A673 (cell line): Measurements from ENCODE around the gene TEX13B. TPM values are rescaled to one million over a fixed set of nuclear protein-coding genes. Genes with fewer than 3 reads are reported as not detected.
A peak's percentile ranks its signal among the peaks of the same experiment; 100 is the strongest.

Experiments
- BruUV-seq: library from RNA; stranded (reverse); fragments of 400-500 nt; replicated peaks from 2 replicates; lab custom pipeline; 2021; lab: Mats Ljungman, UMichigan
- CTCF ChIA-PET: fragments of 300-600 bp; sonication (Branson Sonifier 250); formaldehyde crosslinking; loops from one replicate; lab custom pipeline; 2022; ENCODE audit warnings: antibody characterized with exemption; lab: Charles Lee
- POLR2A ChIA-PET: fragments of 300-600 bp; sonication (Branson Sonifier 250); formaldehyde crosslinking; loops from one replicate; lab custom pipeline; 2022; ENCODE audit warnings: antibody characterized with exemption; ENCODE audit not compliant: low non-redundant PET; lab: Charles Lee
- DNase-seq: peaks from one replicate; pipeline ENCODE4 v3.0.0-alpha.2; 2015; ENCODE audit warnings: low spot score
- H3K27ac ChIP-seq: fragments of 200-600 bp; sonication (generic); 2 replicates; pipeline ENCODE4 v1.5.1; 2016; ENCODE audit warnings: mixed run types, low read depth, mild to moderate bottlenecking, mixed read lengths, antibody characterized with exemption, low read length; ENCODE audit not compliant: poor library complexity, severe bottlenecking
- H3K27me3 ChIP-seq: fragments of 200-600 bp; sonication (generic); replicated peaks from 2 replicates; pipeline ENCODE4 v1.6.1; 2017; ENCODE audit warnings: mixed run types, low read depth, mild to moderate bottlenecking, mixed read lengths, antibody characterized with exemption, low read length; ENCODE audit not compliant: insufficient read depth, poor library complexity
- H3K36me3 ChIP-seq: fragments of 200-600 bp; sonication (generic); 2 replicates; pipeline ENCODE4 v1.6.1; 2016; ENCODE audit warnings: mixed run types, mild to moderate bottlenecking, mixed read lengths, antibody characterized with exemption, low read length; ENCODE audit not compliant: insufficient read depth, poor library complexity, severe bottlenecking
- H3K4me1 ChIP-seq: fragments of 200-600 bp; sonication (generic); 2 replicates; pipeline ENCODE4 v1.6.1; 2017; ENCODE audit warnings: mixed run types, mild to moderate bottlenecking, mixed read lengths, antibody characterized with exemption, low read length; ENCODE audit not compliant: insufficient read depth, poor library complexity, severe bottlenecking
- H3K4me3 ChIP-seq: fragments of 200-600 bp; sonication (generic); 2 replicates; pipeline ENCODE4 v1.5.1; 2016; ENCODE audit warnings: low read depth, mixed run types, mild to moderate bottlenecking, mixed read lengths, low read length; ENCODE audit not compliant: poor library complexity, severe bottlenecking
- H3K9me3 ChIP-seq: fragments of 200-600 bp; sonication (generic); 2 replicates; pipeline ENCODE4 v1.6.1; 2016; ENCODE audit warnings: mixed run types, low read depth, mild to moderate bottlenecking, mixed read lengths, antibody characterized with exemption, low read length; ENCODE audit not compliant: poor library complexity, severe bottlenecking
- EZH2 ChIP-seq: fragments of 200-600 bp; sonication (generic); IDR thresholded peaks from 2 replicates; pipeline ENCODE4 v1.6.1; 2017; ENCODE audit warnings: borderline replicate concordance, low read depth, mild to moderate bottlenecking, mixed read lengths, antibody characterized with exemption, low read length; ENCODE audit not compliant: poor library complexity, severe bottlenecking
- intact Hi-C: fragments of 100-400 bp; cut with micrococcal nuclease; formaldehyde crosslinking; loops from one replicate; pipeline ENCODE4 v1.10.0; 2022; ENCODE audit not compliant: unreplicated experiment
- total RNA-seq: library from RNA; stranded (reverse); gene quantifications from 2 replicates; pipeline ENCODE4 v1.2.3, GENCODE V29; 2021
- TF ChIP-seq, protein P1 (sequence below): fragments of 300-800, 200-600 bp; sonication (generic); conservative IDR thresholded peaks from 2 replicates; pipeline ENCODE4 v1.5.1; 2017; ENCODE audit warnings: low read depth, mild to moderate bottlenecking, antibody characterized with exemption, low read length, moderate library complexity, mixed read lengths

Gene TEX13B
- total RNA-seq, 1 experiment from 2014 or later, result not detected

DNA sequence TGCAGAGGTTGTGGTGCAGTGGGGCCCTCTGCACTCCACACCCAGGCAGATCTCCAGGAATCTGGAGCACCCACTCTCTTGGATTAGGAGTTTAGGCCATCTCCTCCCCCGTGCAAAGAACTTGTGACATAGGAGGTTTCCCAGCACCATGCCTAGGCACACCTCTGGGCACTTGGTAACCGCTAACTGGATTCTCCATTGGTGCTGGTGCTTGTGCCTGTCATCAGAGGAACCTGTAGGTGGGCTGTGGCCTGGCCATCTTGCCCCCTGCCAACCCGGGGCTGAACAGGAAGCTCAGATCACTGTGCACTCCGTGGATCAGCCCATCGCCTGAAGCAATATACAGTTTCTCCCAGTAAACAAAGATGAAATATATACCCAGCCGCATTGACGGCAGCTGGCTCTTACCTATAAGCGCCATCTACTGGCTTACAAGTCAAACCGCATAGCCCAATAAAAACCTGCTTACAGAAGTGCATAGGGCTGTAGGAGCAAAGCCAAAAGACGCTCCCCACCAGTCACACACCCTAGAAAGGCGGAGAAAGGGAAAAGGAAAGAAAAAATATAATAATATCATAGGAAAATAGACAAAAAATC, 19.1 kb upstream of the TEX13B start:
- H3K36me3 ChIP-seq, result no peaks in the 10 kb centered on the region
- TF ChIP-seq, protein P1, sequence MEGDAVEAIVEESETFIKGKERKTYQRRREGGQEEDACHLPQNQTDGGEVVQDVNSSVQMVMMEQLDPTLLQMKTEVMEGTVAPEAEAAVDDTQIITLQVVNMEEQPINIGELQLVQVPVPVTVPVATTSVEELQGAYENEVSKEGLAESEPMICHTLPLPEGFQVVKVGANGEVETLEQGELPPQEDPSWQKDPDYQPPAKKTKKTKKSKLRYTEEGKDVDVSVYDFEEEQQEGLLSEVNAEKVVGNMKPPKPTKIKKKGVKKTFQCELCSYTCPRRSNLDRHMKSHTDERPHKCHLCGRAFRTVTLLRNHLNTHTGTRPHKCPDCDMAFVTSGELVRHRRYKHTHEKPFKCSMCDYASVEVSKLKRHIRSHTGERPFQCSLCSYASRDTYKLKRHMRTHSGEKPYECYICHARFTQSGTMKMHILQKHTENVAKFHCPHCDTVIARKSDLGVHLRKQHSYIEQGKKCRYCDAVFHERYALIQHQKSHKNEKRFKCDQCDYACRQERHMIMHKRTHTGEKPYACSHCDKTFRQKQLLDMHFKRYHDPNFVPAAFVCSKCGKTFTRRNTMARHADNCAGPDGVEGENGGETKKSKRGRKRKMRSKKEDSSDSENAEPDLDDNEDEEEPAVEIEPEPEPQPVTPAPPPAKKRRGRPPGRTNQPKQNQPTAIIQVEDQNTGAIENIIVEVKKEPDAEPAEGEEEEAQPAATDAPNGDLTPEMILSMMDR, result peak; percentile 79
- TF ChIP-seq EZH2, result no peak
- no peak overlapping the region for H3K27ac ChIP-seq
- no peaks in the 10 kb centered on the region for H3K4me1 ChIP-seq
- ChIA-PET POLR2A (no interaction called here), CTCF (no interaction called here)
- H3K27me3 ChIP-seq, result no peaks in the 10 kb centered on the region
- BruUV-seq, result no TSS peak
- intact Hi-C loops, result no loop called here
- H3K9me3 ChIP-seq, result no peaks in the 10 kb centered on the region
- DNase-seq, result peak; percentile 70
- no peak overlapping the region for H3K4me3 ChIP-seq

DNA sequence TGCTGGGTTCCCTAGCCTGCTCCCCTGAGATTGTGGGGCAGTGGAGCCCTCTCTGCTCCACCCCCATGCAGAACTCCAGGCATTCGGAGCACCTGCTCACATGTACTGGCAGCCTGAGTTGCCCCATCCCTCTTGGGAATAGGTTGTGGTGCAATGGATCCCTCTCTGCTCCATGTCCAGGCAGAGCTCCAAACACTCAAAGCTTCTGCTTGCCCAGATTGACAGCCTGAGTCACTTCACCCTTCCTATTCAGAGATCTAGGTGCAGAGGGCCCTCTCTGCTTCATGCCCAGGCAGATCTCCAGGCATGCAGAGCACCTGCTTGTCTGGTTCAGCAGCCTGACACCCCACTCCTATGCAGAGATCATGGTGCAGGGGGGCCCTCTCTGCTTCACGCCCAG, 18.6 kb upstream of the TEX13B start:
- no peak overlapping the region for H3K27ac ChIP-seq
- CTCF ChIA-PET, result no interaction called here
- H3K9me3 ChIP-seq, result no peaks in the 10 kb centered on the region
- H3K27me3 ChIP-seq, result no peaks in the 10 kb centered on the region
- no peaks in the 10 kb centered on the region for H3K4me1 ChIP-seq
- no TSS peak for BruUV-seq
- TF ChIP-seq, protein P1, result no peak
- TF ChIP-seq EZH2, result no peak
- intact Hi-C loops, result no loop called here
- H3K4me3 ChIP-seq, result no peak overlapping the region
- H3K36me3 ChIP-seq, result no peaks in the 10 kb centered on the region
- POLR2A ChIA-PET, result no interaction called here
- no peak for DNase-seq

DNA sequence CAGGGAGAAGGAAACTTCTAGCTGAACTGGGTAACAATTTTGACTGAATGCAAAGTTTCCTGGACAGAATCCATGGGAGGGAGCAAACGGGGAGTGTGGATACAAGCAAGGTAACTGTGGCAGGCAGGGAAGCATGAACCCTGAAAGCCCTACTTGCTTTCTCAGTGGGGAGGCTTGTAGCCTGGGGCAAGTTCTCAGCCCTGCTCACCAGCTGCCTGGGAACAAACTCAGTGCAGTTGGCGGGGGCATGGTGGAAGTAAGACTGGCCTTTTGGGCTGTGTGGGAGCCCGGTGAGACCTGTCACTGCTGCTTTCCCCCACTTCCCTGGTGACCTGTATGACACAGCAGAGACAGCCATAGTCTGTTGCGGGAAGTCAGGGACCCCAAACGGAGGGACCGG, 14.0 kb upstream of the TEX13B start:
- POLR2A ChIA-PET, result no interaction called here
- Histone ChIP-seq H3K27ac (no peak overlapping the region), H3K4me1 (no peaks in the 10 kb centered on the region), H3K36me3 (no peaks in the 10 kb centered on the region), H3K9me3 (no peaks in the 10 kb centered on the region), H3K27me3 (no peaks in the 10 kb centered on the region), H3K4me3 (no peak overlapping the region)
- DNase-seq, result no peak
- intact Hi-C loops, result no loop called here
- CTCF ChIA-PET, result no interaction called here
- TF ChIP-seq, protein P1, result no peak
- TF ChIP-seq EZH2, result no peak
- BruUV-seq, result no TSS peak
